Gastrocnemius medialis (tissue), 4 donors: Measurements from ENCODE around the gene LAMA2.

Experiments
- CTCF ChIP-seq, 5 experiments: fragments of 450-650 bp in 3 of 5; fragments of 200-600 bp in 2 of 5; sonication (generic) in 2 of 5; IDR thresholded peaks in 4 of 5; conservative IDR thresholded peaks in 1 of 5; 1 replicate in 4 of 5; 2 replicates in 1 of 5; pipeline ENCODE4 v1.5.1; 2016 to 2019; ENCODE audit warnings: antibody characterized with exemption in 5 of 5, mild to moderate bottlenecking in 3 of 5, moderate library complexity in 3 of 5
- POLR2A ChIP-seq, 2 donors: fragments of 450-650 bp; IDR thresholded peaks; one replicate each; pipeline ENCODE4 v1.6.1; 2017; ENCODE audit warnings: antibody characterized with exemption in 2 of 2, mild to moderate bottlenecking in 2 of 2, moderate library complexity in 2 of 2

DNA sequence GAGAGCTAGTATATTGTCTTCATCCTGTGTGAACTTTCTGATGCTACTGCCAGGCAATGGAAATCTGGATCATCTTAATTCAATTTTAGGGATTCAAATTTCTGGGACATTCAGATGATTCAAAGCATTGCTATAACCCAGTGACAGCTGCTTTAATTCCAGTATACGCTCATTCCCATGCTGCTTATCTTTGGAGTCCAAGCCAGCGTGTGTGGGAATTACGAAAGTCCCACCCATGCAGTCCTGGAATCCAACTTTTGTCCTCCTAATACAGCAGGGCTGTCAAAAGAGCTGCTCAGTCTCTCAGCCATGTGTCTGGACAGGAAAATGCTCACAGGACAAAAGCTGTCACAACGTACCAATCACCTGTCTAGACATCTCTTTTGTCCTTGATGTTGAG lies 219.8 kb downstream of the LAMA2 start:
- TF ChIP-seq CTCF (IDR thresholded peaks at IDR 0.05 in 4 of 5, conservative IDR thresholded peaks at IDR 0.05 in 1 of 5), result no peak
- no peak for TF ChIP-seq POLR2A (IDR thresholded peaks at IDR 0.05)
